Suprapubic skin (tissue), 4 donors: Measurements from ENCODE around the gene SKI.

Experiments used
- CTCF ChIP-seq, 2 donors: fragments of 200-600 bp in 1 of 2; fragments of 450-650 bp in 1 of 2; sonication (generic) in 1 of 2; IDR thresholded peaks; one replicate each; pipeline ENCODE4 v1.5.1; 2016 to 2019; ENCODE audit warnings: antibody characterized with exemption in 2 of 2, mild to moderate bottlenecking in 1 of 2, moderate library complexity in 1 of 2
- POLR2A ChIP-seq, 2 donors: fragments of 450-650 bp; IDR thresholded peaks; one replicate each; pipeline ENCODE4 v1.6.1; 2017; ENCODE audit warnings: antibody characterized with exemption in 2 of 2, mild to moderate bottlenecking in 2 of 2, moderate library complexity in 2 of 2
- POLR2AphosphoS5 ChIP-seq, 3 donors: sonication (generic); formaldehyde crosslinking; IDR thresholded peaks; one replicate each; pipeline ENCODE4 v1.6.1; 2017; ENCODE audit warnings: antibody characterized with exemption in 3 of 3

- TF ChIP-seq CTCF (IDR thresholded peaks at IDR 0.05) (no peak), POLR2A (IDR thresholded peaks at IDR 0.05) (no peak), POLR2AphosphoS5 (IDR thresholded peaks at IDR 0.05) (no peak)
Observed at GRCh38 chr1:2185880-2186855, 42.0 kb upstream of the SKI start.
